IMR-90 (cell line): ENCODE measurements around the gene NRCAM. TPM values are rescaled to one million over a fixed set of nuclear protein-coding genes. Genes with fewer than 3 reads are reported as not detected.
A peak's percentile ranks its signal among the peaks of the same experiment; 100 is the strongest.

Experiments used
- ATAC-seq: fragments of 200-7000 bp; cut with Tn5 transposase; 2 replicates; pipeline ENCODE4 v1.9.1; 2020; ENCODE audit warnings: low read depth, mild to moderate bottlenecking, moderate library complexity
- BruUV-seq: library from RNA; stranded (reverse); fragments of 400-500 nt; replicated peaks from 2 replicates; lab custom pipeline; 2021; lab: Mats Ljungman, UMichigan
- CTCF ChIA-PET: fragments of 300-600 bp; formaldehyde crosslinking; extraction: SDS; loops from one replicate; lab custom pipeline; 2021; ENCODE audit warnings: antibody characterized with exemption; lab: Yijun Ruan, JAX
- POLR2A ChIA-PET: fragments of 300-600 bp; sonication (Branson Sonifier 250); formaldehyde crosslinking; loops from one replicate; lab custom pipeline; 2022; ENCODE audit warnings: antibody characterized with exemption; ENCODE audit not compliant: unreplicated experiment; lab: Charles Lee
- DNase-seq: peaks from one replicate; pipeline ENCODE4 v3.0.0; 2013
- H2AFZ ChIP-seq: replicated peaks from 2 replicates; pipeline ENCODE3; 2013; ENCODE audit warnings: low read length, mild to moderate bottlenecking; ENCODE audit not compliant: poor library complexity
- H2AK5ac ChIP-seq: 2 replicates; pipeline ENCODE4 v1.6.1; 2013; ENCODE audit warnings: low read depth, low read length, inconsistent platforms
- H2AK9ac ChIP-seq: replicated peaks from 2 replicates; pipeline ENCODE3; 2013; ENCODE audit warnings: mild to moderate bottlenecking, low read depth, low read length, moderate library complexity; ENCODE audit not compliant: poor library complexity
- H2BK120ac ChIP-seq: 2 replicates; pipeline ENCODE4 v1.6.1; 2013; ENCODE audit warnings: low read depth, low read length, inconsistent platforms
- H2BK15ac ChIP-seq: 3 replicates; pipeline ENCODE4 v1.6.1; 2013; ENCODE audit warnings: low read depth, low read length, inconsistent platforms
- H2BK20ac ChIP-seq: 2 replicates; pipeline ENCODE4 v1.6.1; 2013; ENCODE audit warnings: low read depth, mild to moderate bottlenecking, inconsistent platforms, low read length, moderate library complexity
- H2BK5ac ChIP-seq: 2 replicates; pipeline ENCODE4 v1.6.1; 2013; ENCODE audit warnings: mild to moderate bottlenecking, low read depth, low read length, inconsistent platforms; ENCODE audit not compliant: poor library complexity, severe bottlenecking
- H3K14ac ChIP-seq: replicated peaks from 2 replicates; pipeline ENCODE4 v1.6.1; 2013; ENCODE audit warnings: low read depth, low read length, inconsistent platforms
- H3K18ac ChIP-seq: 2 replicates; pipeline ENCODE4 v1.6.1; 2013; ENCODE audit warnings: low read depth, low read length, control low read depth
- H3K23ac ChIP-seq: 2 replicates; pipeline ENCODE4 v1.6.1; 2013; ENCODE audit warnings: low read depth, low read length, inconsistent platforms
- H3K27ac ChIP-seq: 2 replicates; pipeline ENCODE4 v1.5.1; 2013; ENCODE audit warnings: mild to moderate bottlenecking, control low read depth, low read length; ENCODE audit not compliant: insufficient read depth
- H3K27me3 ChIP-seq: 2 replicates; pipeline ENCODE4 v1.6.1; 2013; ENCODE audit warnings: low read length; ENCODE audit not compliant: control insufficient read depth, insufficient read depth
- H3K36me3 ChIP-seq: 2 replicates; pipeline ENCODE4 v1.6.1; 2013; ENCODE audit warnings: low read length, mixed read lengths; ENCODE audit not compliant: control insufficient read depth, insufficient read depth
- H3K4ac ChIP-seq: 2 replicates; pipeline ENCODE4 v1.6.1; 2013; ENCODE audit warnings: low read depth, low read length, inconsistent platforms
- H3K4me1 ChIP-seq: 2 replicates; pipeline ENCODE4 v1.6.1; 2013; ENCODE audit warnings: low read length, mixed read lengths; ENCODE audit not compliant: control insufficient read depth, insufficient read depth
- H3K4me2 ChIP-seq: 2 replicates; pipeline ENCODE4 v1.6.1; 2013; ENCODE audit warnings: low read depth, mild to moderate bottlenecking, control low read depth, low read length, moderate library complexity
- H3K4me3 ChIP-seq: 2 replicates; pipeline ENCODE4 v1.5.1; 2013; ENCODE audit warnings: low read depth, mild to moderate bottlenecking, control low read depth, low read length, moderate library complexity; ENCODE audit not compliant: insufficient read depth
- H3K56ac ChIP-seq: 2 replicates; pipeline ENCODE4 v1.6.1; 2013; ENCODE audit warnings: low read length, inconsistent platforms; ENCODE audit not compliant: insufficient read depth; ENCODE audit errors: extremely low read depth
- H3K79me1 ChIP-seq, 2 experiments: 2 replicates each; pipeline ENCODE4 v1.6.1; 2013; ENCODE audit warnings: low read length in 2 of 2, inconsistent platforms in 1 of 2, low read depth in 1 of 2
- H3K9ac ChIP-seq: 2 replicates; pipeline ENCODE4 v1.6.1; 2013; ENCODE audit warnings: low read depth, low read length, control low read depth
- H3K9me1 ChIP-seq: 2 replicates; pipeline ENCODE4 v1.6.1; 2013; ENCODE audit warnings: low read length, inconsistent platforms; ENCODE audit not compliant: insufficient read depth
- H3K9me3 ChIP-seq: 2 replicates; pipeline ENCODE4 v1.6.1; 2013; ENCODE audit warnings: low read length; ENCODE audit not compliant: control insufficient read depth, insufficient read depth
- H4K20me1 ChIP-seq: 2 replicates; pipeline ENCODE4 v1.6.1; 2013; ENCODE audit warnings: low read length, inconsistent platforms; ENCODE audit not compliant: insufficient read depth
- H4K5ac ChIP-seq: 2 replicates; pipeline ENCODE4 v1.6.1; 2013; ENCODE audit warnings: mild to moderate bottlenecking, low read depth, low read length, control low read depth
- H4K8ac ChIP-seq, 2 experiments: 2 replicates each; pipeline ENCODE4 v1.6.1; 2013; ENCODE audit warnings: low read depth in 2 of 2, low read length in 2 of 2, control low read depth in 1 of 2, inconsistent platforms in 1 of 2
- H4K91ac ChIP-seq: 2 replicates; pipeline ENCODE4 v1.6.1; 2013; ENCODE audit warnings: low read depth, low read length, inconsistent platforms; ENCODE audit not compliant: insufficient read depth
- BHLHE40 ChIP-seq: fragments of 150-350 bp; IDR thresholded peaks from 2 replicates; pipeline ENCODE4 v1.6.1; 2016; ENCODE audit warnings: mild to moderate bottlenecking, low read depth, low read length
- CEBPB ChIP-seq: IDR thresholded peaks from 2 replicates; pipeline ENCODE4 v1.6.1; 2012; ENCODE audit warnings: low read depth, low read length, improper control_type of control experiment
- CTCF ChIP-seq: conservative IDR thresholded peaks from 2 replicates; pipeline ENCODE4 v1.5.1; 2012; ENCODE audit warnings: mild to moderate bottlenecking, low read depth, low read length, improper control_type of control experiment
- ELK1 ChIP-seq: fragments of 150-350 bp; IDR thresholded peaks from 2 replicates; pipeline ENCODE4 v1.6.1; 2016; ENCODE audit warnings: low read depth, mild to moderate bottlenecking, low read length, moderate library complexity, borderline replicate concordance
- FOS ChIP-seq: fragments of 150-350 bp; IDR thresholded peaks from 2 replicates; pipeline ENCODE4 v1.6.1; 2016; ENCODE audit warnings: low read depth, low read length
- MAFK ChIP-seq: IDR thresholded peaks from 2 replicates; pipeline ENCODE4 v1.6.1; 2012; ENCODE audit warnings: low read depth, low read length, improper control_type of control experiment
- MAZ ChIP-seq: IDR thresholded peaks from 2 replicates; pipeline ENCODE4 v1.6.1; 2012; ENCODE audit warnings: low read depth, mild to moderate bottlenecking, low read length, improper control_type of control experiment, moderate library complexity, borderline replicate concordance
- NFE2L2 ChIP-seq: fragments of 150-350 bp; IDR thresholded peaks from 2 replicates; pipeline ENCODE4 v1.6.1; 2016; ENCODE audit warnings: low read depth, mild to moderate bottlenecking, low read length
- SMC3 ChIP-seq: fragments of 150-350 bp; IDR thresholded peaks from 2 replicates; pipeline ENCODE4 v1.6.1; 2016; ENCODE audit warnings: low read depth, mild to moderate bottlenecking, antibody characterized with exemption, low read length, moderate library complexity
- USF2 ChIP-seq: fragments of 150-350 bp; IDR thresholded peaks from 2 replicates; pipeline ENCODE4 v1.6.1; 2017; ENCODE audit warnings: mild to moderate bottlenecking, antibody characterized with exemption, low read length, low read depth
- WGBS, 2 experiments: methylation state at CpG; one replicate each; pipeline versions ENCODE4 v1.1.5 to v1.1.7; 2013; ENCODE audit warnings: missing lambda C conversion rate in 2 of 2; ENCODE audit not compliant: insufficient read length in 1 of 2; ENCODE audit errors: extremely low coverage in 2 of 2; 5-methylcytosine and 5-hydroxymethylcytosine counted together
- dilution Hi-C: fragments of 300-500 bp; cut with HindIII; formaldehyde crosslinking; loops from one replicate; pipeline ENCODE4 v1.14.3; 2018; ENCODE audit warnings: low sequenced_read_pairs; ENCODE audit not compliant: unreplicated experiment
- in situ Hi-C: fragments of 300-500 bp; cut with MboI; formaldehyde crosslinking; loops from 3 replicates; pipeline ENCODE4 v1.14.3; 2019; ENCODE audit warnings: low sequenced_read_pairs, inconsistent platforms, mixed read lengths
- intact Hi-C: fragments of 100-400 bp; cut with micrococcal nuclease; formaldehyde crosslinking; loops from 2 replicates; pipeline ENCODE4 v1.10.0; 2022
- polyA plus RNA-seq, 3 experiments: library from polyadenylated mRNA; depleted of rRNA; stranded (reverse); fragments of >200 nt; gene quantifications; 2 replicates each; pipeline ENCODE4 v1.2.3, GENCODE V29; 2012; ENCODE audit warnings: low replicate concordance in 1 of 3
- total RNA-seq: library from RNA; depleted of rRNA; stranded (reverse); fragments of >200 nt; gene quantifications from 2 replicates; pipeline ENCODE4 v1.2.3, GENCODE V29; 2012

The NRCAM gene
- total and polyA plus RNA-seq, 2 of the 4 experiments (the other 2 are of a cell fraction), result 0.46 to 1.1 TPM

GRCh38 chr7:108246227-108246837, 209.9 kb downstream of the NRCAM start:
- H3K9me1 ChIP-seq, result 0 out of 2 replicates have a peak, but pooled peaks cover 3% of the 10 kb centered on the region
- H4K5ac ChIP-seq, result 0 out of 2 replicates have a peak overlapping the region, but pooled peaks have one; percentile 0
- H4K20me1 ChIP-seq, result no peaks in the 10 kb centered on the region
- H3K56ac ChIP-seq, result peak overlapping the region; percentile 30; the same call in 1 of the 2 replicates
- ChIA-PET POLR2A (no interaction called here), CTCF (no interaction called here)
- H3K79me1 ChIP-seq, result no peaks in the 10 kb centered on the region
- H3K4me1 ChIP-seq, result peaks cover 10% of the 10 kb centered on the region
- H2BK15ac ChIP-seq, result peak overlapping the region; percentile 69; the same call in 1 of the 3 replicates
- intact Hi-C loops, result no loop called here
- no peak overlapping the region; the same call in 1 of the 2 replicates for H2AK5ac ChIP-seq
- H3K4me3 ChIP-seq, result no peak overlapping the region
- dilution Hi-C loops, result no loop called here
- peak overlapping the region; percentile 86 for H2BK5ac ChIP-seq
- H3K4me2 ChIP-seq, result no peak overlapping the region
- peak overlapping the region; percentile 85 for H3K4ac ChIP-seq
- H2AK9ac ChIP-seq, result peak overlapping the region; percentile 80
- no peaks in the 10 kb centered on the region for H3K9me3 ChIP-seq
- in situ Hi-C loops, result no loop called here
- peak overlapping the region; percentile 93 for H2BK120ac ChIP-seq
- H3K27me3 ChIP-seq, result no peaks in the 10 kb centered on the region
- peak overlapping the region; percentile 71 for H2AFZ ChIP-seq
- no peak overlapping the region for H3K23ac ChIP-seq
- peak overlapping the region in 1 of 2 experiments; percentile 75; a peak in 2 of 4 replicates for H4K8ac ChIP-seq
- no peak overlapping the region; the same call in 1 of the 2 replicates for H3K18ac ChIP-seq
- WGBS, 2 experiments, result 0% methylated on average over 1 of the region's 1 CpG; no CpG with 5 or more reads in 1 of the 2 experiments
- no peak for TF ChIP-seq USF2
- no peak for TF ChIP-seq ELK1
- TF ChIP-seq FOS, result peak; percentile 85
- TF ChIP-seq CTCF, result 0 out of 2 replicates have a peak, but pooled peaks have one; percentile 26
- TF ChIP-seq CEBPB, result no peak; the same call in 1 of the 2 replicates
- 0 out of 2 replicates have a peak, but pooled peaks have one; percentile 27 for TF ChIP-seq MAZ
- TF ChIP-seq SMC3, result 0 out of 2 replicates have a peak, but pooled peaks have one; percentile 9
- peak; percentile 71 for TF ChIP-seq BHLHE40
- TF ChIP-seq NFE2L2, result peak; percentile 95
- peak; percentile 87 for TF ChIP-seq MAFK
- DNase-seq, result peak; percentile 96
- peak; percentile 95 for ATAC-seq
- H3K14ac ChIP-seq, result 0 out of 2 replicates have a peak overlapping the region, but pooled peaks have one; percentile 80
- no peak overlapping the region for H3K9ac ChIP-seq
- peak overlapping the region; percentile 15; the same call in 1 of the 2 replicates for H3K27ac ChIP-seq
- peak overlapping the region; percentile 66 for H2BK20ac ChIP-seq
- peak overlapping the region; percentile 43; the same call in 1 of the 2 replicates for H4K91ac ChIP-seq
- BruUV-seq, result no TSS peak
- H3K36me3 ChIP-seq, result no peaks in the 10 kb centered on the region
